ENCODE measurements around the gene RPL35A.

- TF ChIP-seq CTCF (IDR thresholded peaks at IDR 0.05) (no peak), ZFX (IDR thresholded peaks at IDR 0.05; ENCODE audit: borderline replicate concordance) (no peak)
Measured at GRCh38 chr3:197906850-197907187, 43.2 kb upstream of the RPL35A start.

Data from 22Rv1 (cell line).